ENCODE data around the gene TDRD12.

- no peak for TF ChIP-seq POLR2A (IDR thresholded peaks at IDR 0.05)
- TF ChIP-seq EP300 (IDR thresholded peaks at IDR 0.05), result no peak
These were observed 23.9 kb downstream of the TDRD12 start for GRCh38 chr19:32743447-32743846.

Measured in tibial nerve (tissue), 3 donors.